ENCODE results near the gene DCHS1.
A peak's percentile ranks its signal among the peaks of the same experiment; 100 is the strongest.

Gene DCHS1

DNA sequence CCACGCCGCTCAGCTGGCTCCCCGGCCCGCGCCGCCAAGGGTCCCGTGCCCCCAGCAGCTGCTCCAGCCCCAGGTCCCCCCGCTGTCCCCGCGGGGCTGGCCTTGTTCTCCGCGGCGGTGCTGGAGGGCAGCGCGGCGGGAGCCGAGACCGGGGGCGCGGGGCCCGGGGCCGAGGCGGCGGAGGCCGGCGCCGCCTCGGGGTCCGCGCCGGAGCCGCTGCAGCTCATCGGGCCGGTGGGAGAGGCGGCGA is 43.7 kb downstream of the DCHS1 start:
- DNase-seq: no peak

DNA sequence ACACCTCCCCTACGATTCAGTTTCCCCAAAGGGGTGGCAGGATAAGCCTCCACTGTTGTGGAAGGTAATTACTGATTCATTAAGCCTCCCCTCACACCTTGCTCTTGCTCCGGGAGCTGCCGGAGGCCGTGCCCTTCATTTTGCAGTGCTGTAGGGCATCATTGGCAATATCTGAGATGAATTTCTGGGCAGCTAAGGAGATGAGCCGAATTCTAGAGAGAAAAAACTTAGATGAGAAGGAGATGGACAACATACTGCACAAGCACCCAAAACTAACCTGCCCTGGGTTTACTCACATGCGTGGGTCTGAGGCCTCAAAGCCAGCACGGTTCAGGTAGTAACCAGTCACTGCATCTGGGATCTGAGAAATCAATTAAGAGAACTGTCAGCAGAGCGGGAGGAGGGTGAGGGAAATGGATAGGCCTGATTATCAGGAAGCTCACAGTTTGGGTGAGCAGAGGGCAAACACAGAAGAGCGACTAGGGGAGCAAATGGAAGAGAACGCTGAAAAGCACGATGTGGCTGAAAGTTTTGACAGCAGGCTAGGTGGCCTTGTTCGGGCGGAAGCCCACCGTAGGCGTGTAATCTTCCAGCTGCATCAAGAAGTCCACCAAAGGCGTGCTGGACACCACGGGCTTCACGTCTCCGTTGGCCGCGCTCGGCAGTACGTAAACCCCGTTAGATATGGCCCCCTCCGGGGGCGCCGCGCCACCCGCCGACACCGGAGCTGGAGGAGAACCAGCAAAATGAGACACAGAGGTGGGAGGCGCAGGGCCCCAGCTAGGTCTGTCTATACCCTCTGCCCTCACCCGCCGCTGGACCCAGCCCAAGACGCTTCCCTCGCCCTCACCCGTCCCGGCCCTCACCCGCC is 44.3 kb downstream of the DCHS1 start:
- no peak for DNase-seq

DNA sequence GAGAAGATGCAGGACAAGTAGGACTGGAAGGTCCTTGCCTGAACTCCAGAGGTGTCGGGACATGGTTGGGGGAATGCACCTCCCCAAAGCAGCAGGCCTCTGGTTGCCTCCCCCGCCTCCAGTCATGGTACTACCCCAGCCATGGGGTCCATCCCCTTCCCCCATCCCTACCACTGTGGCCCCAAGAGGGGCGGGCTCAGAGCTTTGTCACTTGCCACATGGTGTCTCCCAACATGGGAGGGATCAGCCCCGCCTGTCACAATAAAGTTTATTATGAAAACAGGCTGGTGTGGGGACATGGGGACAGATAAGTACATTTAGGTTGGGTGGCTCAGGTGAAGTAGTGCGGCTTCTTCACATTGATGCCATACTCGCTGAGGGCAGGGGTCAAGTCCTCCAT is 45.0 kb downstream of the DCHS1 start:
- DNase-seq: no peak

DNA sequence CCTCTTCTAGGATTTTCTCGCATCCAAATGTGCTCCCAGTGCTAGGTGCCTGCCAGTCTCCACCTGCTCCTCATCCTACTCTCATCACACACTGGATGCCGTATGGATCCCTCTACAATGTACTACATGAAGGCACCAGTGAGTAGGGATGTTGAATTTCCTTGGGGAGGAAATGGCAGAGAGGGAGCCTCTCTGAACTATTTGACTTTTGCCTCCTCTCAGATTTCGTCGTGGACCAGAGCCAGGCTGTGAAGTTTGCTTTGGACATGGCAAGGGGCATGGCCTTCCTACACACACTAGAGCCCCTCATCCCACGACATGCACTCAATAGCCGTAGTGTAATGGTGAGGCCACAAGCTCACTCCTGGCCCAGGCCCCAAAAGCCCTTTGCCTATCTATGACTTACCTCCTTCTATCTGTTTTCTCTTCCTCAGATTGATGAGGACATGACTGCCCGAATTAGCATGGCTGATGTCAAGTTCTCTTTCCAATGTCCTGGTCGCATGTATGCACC is 46.0 kb downstream of the DCHS1 start:
- DNase-seq: no peak

DNA sequence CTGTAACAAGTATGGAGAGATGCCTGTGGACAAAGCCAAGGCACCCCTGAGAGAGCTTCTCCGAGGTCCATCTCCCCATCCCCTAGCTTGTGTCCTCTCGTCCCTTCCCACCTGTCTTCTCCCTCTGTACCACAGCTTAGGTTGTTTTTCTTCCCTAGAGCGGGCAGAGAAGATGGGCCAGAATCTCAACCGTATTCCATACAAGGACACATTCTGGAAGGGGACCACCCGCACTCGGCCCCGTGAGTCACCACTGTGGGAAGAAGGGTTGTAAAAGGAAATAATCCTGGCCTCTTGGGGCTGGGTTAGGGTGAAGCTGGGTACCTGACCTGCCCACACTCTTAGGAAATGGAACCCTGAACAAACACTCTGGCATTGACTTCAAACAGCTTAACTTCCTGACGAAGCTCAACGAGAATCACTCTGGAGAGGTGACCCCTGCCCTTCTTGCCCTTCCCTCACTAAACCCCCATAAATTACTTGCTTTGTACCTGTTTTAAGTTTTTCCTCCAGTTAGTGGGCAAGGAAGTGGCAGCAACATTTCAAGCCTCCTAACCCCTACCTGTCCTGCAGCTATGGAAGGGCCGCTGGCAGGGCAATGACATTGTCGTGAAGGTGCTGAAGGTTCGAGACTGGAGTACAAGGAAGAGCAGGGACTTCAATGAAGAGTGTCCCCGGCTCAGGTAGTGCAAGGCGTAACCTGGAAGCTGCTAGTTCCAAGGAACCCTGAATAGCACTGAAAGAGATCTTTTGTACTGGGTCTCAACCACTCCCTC is 46.7 kb downstream of the DCHS1 start:
- DNase-seq: no peak

DNA sequence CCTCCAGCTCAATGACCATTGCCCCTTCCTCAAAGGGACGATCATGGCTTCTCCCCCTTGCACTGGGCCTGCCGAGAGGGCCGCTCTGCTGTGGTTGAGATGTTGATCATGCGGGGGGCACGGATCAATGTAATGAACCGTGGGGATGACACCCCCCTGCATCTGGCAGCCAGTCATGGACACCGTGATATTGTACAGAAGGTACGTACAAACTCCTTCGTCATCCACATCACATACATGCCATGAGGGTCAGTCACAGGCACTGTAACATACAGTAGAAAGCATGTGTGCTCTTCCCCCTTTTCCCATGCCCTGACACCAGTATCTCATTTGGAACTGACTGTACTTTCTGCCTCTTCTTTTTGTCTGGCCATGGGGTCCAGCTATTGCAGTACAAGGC is 47.6 kb downstream of the DCHS1 start:
- DNase-seq: no peak

DNA sequence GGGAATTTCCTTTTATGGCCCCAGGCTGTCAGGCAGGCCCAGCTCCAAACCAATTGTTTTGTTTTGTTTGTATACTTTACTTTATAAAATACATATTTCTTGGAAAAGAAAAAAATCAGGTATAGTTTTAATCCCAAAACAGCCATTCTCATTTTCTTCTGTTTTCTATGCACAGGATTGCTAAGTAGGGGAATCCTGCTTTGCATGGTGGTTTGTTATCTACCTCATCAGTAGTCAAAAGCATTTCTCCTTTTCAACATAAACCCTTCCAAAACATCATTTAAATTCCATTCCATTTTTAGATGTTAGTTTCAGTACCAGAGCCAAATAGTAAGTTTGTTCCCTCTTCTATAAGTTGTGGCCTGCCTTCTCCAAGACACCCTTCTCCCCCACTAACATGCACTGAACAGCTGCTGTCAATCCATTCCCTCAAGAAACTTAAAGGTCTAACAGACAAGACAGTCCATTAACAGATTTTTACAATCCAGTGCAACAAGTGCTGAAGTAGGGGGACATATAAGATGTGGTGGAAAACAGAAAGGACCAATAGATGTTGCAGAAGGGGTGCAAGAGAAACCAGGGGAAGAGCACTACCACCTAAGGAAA is 48.3 kb downstream of the DCHS1 start:
- no peak for DNase-seq

DNA sequence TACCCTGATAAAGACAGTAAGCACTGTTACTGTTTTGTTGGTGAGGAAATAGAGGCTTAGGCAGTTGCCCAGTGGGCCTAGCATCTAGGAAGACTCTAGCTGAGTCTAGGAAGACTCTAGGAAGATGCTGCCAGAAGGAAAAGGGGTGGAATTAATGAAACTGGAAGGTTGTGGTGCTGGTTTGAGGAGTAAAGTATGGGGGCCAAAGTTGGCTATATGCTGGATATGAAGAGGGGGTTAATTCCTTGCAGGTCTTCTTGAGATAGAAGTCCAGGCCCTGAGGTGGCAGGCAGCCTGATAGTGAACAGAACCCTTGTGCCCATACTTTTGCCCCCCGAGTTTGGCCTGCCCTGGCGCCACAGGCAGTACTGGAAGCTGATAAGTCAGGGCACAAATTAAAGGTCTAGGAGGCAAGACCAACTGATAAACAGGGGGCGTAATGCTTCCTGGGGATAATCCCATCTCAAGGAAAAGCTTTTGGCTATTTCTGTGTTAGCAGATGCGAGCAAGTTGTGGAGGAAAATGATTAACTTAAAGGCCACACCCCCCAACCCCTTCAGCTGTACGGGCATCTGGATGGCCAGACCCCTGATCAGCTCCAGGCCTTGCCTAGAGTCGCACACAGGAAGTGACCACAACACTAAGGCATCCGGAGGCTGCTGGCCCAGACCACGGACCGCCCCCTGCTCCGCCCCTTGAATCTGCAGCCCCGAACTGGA is 49.0 kb downstream of the DCHS1 start:
- DNase-seq: peak; percentile 38

DNA sequence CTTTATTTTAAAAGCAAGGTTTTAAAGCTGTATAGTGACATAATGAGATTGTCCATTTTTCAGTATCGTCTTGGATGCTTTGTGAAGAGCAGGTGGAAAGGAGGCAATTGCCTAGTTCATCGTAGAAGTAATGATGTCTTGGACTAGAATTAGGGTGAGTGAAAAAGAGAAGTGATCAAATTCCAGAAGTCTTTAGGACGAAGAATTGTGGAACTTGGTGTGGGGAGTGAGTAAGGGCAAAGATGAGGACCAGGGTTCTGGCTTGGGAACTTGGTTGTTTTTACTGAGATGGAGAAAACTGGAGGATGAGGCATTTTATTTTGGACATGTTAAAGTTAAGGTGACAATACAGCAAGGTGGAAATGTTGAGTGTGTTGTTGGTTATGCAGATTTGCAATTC is 50.8 kb downstream of the DCHS1 start:
- DNase-seq: no peak

DNA sequence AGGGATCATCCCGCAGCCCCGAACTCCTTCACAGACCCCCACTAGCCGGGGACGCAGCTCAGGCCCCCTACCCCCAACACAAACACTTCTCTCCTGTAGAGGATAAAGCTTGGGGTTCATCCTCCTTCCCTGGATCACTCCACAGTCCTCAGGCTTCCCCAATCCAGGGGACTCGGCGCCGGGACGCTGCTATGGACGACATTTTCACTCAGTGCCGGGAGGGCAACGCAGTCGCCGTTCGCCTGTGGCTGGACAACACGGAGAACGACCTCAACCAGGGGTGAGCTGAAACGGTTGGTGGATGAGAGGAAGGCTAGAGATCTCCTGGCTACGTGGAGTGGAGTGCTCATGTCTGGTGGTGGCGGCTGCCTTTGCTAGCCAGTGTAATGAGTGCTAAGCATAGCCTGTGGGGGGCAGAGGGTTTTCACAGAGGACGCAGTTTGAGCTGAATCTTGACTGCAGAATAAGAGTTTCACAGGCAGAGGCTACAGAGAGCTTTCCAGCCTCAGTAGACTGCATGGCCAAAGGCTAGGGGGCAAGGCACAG is 51.5 kb downstream of the DCHS1 start:
- DNase-seq: no peak

DNA sequence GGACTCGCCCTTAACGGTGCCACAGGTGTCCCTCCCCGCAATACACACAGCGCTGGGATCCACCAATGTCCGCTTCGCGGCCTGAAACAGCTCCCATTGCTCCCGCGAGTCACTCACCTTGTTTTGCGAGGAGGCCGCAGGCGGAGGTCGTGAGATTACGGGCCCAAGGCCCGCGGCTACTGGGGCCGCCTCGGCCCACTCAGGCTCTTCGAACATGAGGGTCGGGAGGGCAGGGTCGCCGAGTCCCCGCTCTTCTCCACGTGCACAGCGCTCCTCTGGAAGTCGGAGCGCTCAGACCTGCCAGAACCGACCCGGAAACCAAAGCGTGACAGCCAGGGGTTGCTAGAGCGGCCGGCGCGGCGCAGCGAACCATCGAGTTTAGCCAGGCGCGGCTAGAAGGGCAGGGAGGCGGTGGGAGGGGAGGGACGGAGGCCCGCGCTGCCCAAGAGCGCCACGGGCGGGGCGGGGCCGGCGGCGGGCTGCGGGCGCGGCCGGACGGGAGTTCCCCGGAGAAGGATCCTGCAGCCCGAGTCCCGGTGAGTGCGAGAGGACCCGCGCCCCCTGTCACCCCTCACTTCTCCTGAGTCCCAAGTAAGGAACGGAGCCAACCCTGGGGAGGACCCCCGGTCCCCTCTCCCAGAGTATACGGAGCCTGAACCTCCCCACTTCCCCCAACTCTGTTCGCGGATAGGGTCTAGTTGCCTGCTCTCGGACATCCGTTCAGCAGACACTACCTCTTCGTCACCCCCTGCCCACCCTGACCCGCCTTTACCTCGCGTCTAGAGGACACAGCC is 52.1 kb downstream of the DCHS1 start, which contains the start of the genes ILK and RRP8:
Gene ILK, plus strand, starts transcription at position 488 of the 794 bp plus-strand sequence. CDS start 498 bp downstream, outside the sequence.
Gene RRP8, minus strand, starts transcription at position 330 of the 794 bp plus-strand sequence. Its CDS starts 114 bp downstream, at position 216.
- DNase-seq: peak; percentile 66

DNA sequence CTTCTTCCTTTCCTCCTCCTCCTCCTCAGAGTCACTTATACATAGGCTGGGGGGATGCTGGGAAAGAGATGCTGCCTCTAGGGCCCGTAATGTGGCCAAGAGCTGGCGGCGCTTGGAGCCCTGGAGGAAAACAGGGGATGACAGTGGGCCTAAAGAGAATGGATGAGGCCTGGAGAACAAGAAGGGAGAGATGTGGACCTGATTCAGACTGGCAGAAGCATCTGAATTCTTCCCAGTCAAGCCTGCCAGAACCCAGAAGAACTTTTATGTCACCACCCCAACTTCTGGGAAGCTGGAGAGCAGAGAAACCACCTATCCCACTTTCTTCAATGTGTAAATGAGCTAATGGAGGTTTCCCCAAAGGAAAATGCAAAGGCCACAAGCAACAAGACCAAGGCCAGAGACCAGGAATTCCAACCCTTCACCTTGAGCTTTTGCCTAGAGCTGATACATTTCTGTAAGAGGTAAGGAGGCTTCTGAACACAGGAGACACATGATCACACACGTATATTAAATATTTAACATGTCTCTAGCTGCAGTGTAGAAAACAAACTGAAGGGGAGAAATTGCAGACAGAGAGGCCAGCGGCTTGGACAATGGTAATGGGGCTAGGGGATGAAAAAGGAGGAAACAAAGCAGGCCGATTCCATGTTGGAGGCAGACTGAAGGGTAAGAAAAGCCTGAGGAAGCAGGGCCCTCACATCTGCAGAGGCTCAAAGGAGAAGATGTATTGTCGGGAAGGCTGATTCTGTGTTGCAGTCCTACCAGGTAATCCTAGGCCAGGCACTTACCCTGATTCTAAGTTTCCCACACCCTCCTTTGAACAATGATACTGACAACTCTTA is 53.3 kb downstream of the DCHS1 start:
- no peak for DNase-seq

DNA sequence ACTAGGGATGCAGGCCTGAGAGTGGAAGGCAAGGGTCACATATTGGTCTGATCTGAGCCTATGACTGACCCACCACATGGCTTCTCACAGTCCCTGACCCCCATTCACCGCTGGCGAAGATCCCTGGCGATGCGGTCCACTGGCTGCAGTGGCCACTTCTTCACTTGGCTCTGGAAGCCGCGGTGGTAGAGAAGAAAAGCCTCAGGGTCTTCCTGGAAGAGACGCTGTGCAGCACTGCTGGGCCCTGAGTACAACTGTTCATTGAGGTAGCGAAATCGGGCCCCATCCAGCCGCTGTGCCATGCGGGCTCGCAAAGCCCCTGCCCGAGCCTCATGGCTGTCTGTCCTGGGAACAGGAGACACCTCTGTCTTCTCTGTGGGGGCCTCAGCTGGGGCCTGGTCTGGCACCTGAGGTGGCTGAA is 54.6 kb downstream of the DCHS1 start:
- no peak for DNase-seq

DNA sequence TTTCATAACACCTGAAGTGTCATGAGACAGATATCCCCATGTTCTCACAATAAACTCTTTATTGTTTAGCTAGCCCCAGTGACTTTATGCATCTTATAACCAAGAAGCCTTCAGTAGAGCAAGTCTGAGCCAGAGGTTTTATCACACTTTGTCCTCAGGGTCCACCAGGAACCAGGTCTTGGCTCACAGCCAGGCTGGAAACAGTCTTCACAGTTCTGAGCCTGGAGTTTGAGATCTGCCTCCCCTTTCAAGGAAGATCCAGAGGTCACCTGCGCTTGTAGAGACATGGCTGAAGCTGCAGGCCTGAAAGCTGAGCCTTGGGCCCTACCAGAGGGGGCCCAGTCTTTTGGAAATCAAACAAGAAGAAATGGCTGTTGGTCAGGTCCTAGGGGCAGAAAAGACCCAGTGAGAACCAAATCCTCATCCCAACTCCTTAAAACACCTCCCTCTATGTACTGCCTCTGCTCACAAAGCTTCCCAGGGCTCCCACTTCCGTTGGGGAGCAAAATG is 55.7 kb downstream of the DCHS1 start:
- no peak for DNase-seq

DNA sequence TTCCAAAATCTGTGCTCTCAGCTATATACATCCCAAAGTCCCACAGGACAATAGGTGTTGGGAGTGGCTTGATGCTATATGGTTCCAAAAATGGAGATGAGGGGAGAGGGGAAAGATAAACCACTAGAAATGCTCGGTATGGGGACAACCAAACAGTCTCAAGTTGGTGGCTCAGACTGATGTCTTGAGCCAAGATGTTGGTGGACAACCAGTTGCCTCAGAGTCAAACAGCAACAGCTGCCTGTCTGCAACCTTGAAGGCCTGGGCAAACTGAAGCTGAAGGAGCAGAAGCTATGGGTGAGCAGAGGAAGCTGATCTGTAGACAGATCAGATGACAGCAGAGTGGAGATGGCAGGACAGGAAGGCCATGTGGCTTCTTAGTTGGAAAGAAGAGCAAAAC is 56.2 kb downstream of the DCHS1 start:
- no peak for DNase-seq

DNA sequence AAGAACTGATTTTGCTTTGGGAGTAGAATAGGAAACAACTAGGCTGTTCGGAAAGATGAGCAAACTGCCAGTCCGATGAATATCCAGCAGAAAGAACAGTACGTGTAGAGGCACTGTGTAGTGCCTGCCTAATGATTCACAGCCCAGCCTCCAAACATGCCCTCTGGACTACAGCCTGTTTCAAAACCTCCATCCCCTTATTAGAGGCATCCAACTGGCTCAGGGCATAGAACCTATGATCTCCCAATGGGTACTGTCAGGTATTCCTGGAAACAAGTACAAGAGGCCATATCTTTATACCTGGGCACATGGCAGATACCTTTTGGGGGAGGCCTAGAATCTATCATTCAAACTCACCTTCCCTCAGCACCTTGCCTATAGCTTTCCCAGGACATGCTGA is 57.1 kb downstream of the DCHS1 start:
- no peak for DNase-seq

DNA sequence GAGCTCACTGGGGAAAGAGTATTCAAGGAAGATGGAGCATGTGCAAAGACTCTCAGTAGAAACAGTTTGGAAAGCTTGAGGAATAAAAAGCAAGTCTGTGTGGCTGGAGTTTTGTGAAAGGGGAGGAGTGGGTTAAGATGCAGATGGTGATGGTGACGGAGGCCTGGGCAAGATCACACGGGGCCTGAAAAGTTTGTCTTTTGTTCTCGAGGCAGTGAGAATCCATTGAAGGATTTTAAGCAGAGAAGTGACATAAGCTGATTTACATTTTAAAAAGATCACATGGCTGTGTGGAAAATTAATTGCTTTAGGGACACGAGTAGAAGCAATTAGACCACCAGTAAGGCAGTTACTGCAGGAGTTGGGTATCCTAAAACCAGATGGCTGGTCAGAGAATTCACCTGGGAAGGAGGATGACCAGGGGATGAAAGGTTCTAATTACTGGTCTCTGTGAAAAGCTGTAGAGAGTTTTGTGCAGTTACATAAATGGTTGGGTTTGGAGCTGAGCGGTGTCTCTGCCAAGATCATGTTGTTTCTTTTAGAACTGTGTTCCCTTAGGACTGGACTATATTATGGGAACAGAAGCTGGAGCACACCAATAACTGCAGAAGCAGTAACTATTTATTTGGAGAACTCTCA is 59.3 kb downstream of the DCHS1 start:
- no peak for DNase-seq

DNA sequence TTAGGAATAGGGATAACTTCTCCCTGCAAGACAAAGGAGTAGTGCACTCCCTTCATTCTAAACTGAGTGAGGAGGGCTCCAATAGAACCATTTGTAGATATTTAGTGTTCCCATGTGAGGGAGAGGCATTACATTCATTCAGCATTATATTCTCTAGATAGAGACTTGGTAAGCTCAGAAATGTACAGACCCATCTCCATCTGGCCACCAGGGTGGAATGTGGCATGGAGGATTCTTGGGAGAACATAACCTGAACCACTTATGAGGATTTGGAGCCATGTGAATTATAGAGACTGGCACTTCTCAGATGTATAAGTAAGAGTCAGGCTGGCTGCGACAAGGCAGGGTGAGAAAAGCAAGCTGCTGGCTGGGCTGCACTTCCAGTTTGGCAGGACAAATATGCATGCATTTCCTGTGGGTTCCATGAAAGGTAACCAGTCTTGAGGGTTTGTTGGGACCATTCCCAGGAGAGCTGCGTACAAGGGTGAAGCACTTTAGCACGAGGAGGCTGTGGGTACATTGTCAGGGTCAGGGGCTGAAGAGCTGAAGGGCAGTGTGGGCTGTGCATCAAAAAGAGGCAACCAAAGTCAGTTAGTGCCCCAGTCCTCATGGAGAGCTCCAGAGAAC is 61.4 kb downstream of the DCHS1 start:
- DNase-seq: no peak

DNA sequence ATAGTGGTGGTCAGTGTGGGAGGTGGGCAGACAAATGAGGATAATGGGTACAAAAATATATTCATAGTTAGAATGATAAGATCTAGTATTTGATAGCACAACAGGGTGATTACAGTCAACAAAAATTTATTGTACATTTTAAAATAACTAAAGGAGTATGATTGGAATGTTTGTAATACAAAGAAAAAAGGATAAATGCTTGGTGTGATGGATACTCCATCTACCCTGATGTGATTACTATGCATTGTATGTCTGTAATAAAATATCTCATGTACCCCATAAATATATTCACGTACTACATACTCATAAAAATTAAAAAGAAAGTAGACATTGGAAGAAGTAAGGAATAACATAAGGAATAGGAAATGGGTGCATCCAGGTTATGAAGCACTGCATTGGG is 67.6 kb downstream of the DCHS1 start:
- no peak for DNase-seq
